Activated CD4-positive, CD25-positive, alpha-beta regulatory T cell treated with anti-CD3 and anti-CD28 coated beads, Interleukin-2, amount 50 U/mL, for 16 hours (primary cell): ENCODE results near the gene ZBED4.

Experiments used
- DNase-seq: peaks from one replicate; pipeline ENCODE4 v3.0.0-alpha.2; 2020; ENCODE audit warnings: low read depth, low spot score

ZBED4 gene

GRCh38 chr22:49855251-49855911, 1.7 kb downstream of the ZBED4 start:
- DNase-seq = no peak

GRCh38 chr22:49856343-49856742, 2.7 kb downstream of the ZBED4 start:
- no peak for DNase-seq

- DNase-seq = no peak
Measured at GRCh38 chr22:49856766-49857618, 3.3 kb downstream of the ZBED4 start.

GRCh38 chr22:49858827-49859226, 5.2 kb downstream of the ZBED4 start:
- no peak for DNase-seq

GRCh38 chr22:49861642-49862495, 8.2 kb downstream of the ZBED4 start:
- no peak for DNase-seq

GRCh38 chr22:49862496-49862776, 8.8 kb downstream of the ZBED4 start:
- no peak for DNase-seq

- no peak for DNase-seq
Measured at GRCh38 chr22:49863931-49864330, 10.3 kb downstream of the ZBED4 start.

- DNase-seq = no peak
Measured at GRCh38 chr22:49865156-49865555, 11.5 kb downstream of the ZBED4 start.

- DNase-seq = no peak
Measured at GRCh38 chr22:49866134-49866533, 12.5 kb downstream of the ZBED4 start.

- no peak for DNase-seq
Measured at GRCh38 chr22:49866646-49867045, 13.0 kb downstream of the ZBED4 start.

GRCh38 chr22:49867303-49868265, 13.9 kb downstream of the ZBED4 start:
- no peak for DNase-seq

- no peak for DNase-seq
Measured at GRCh38 chr22:49869086-49869830, 15.6 kb downstream of the ZBED4 start.

GRCh38 chr22:49869845-49870712, 16.4 kb downstream of the ZBED4 start:
- no peak for DNase-seq

GRCh38 chr22:49871482-49871881, 17.8 kb downstream of the ZBED4 start:
- DNase-seq = no peak

- no peak for DNase-seq
Measured at GRCh38 chr22:49872347-49872746, 18.7 kb downstream of the ZBED4 start.

GRCh38 chr22:49873228-49873940, 19.7 kb downstream of the ZBED4 start:
- no peak for DNase-seq

GRCh38 chr22:49877642-49878041, 24.0 kb downstream of the ZBED4 start:
- DNase-seq = no peak

GRCh38 chr22:49878206-49878605, 24.6 kb downstream of the ZBED4 start:
- no peak for DNase-seq

GRCh38 chr22:49879871-49880270, 26.2 kb downstream of the ZBED4 start:
- DNase-seq = no peak
